K562 (cell line): Measurements from ENCODE around the gene AHNAK.

Experiments
- CTCF ChIP-seq, 3 experiments: IDR thresholded peaks in 2 of 3; conservative IDR thresholded peaks in 1 of 3; 2 replicates each; pipeline ENCODE4 v1.5.1; 2011 to 2012; ENCODE audit warnings: low read length in 3 of 3, mild to moderate bottlenecking in 3 of 3, control low read depth in 2 of 3, improper control_type of control experiment in 1 of 3, inconsistent platforms in 1 of 3, low read depth in 1 of 3, mixed read lengths in 1 of 3, moderate library complexity in 1 of 3; ENCODE audit not compliant: insufficient read depth in 2 of 3
- DPF2 ChIP-seq: fragments of 450-650 bp; IDR thresholded peaks from 2 replicates; pipeline ENCODE4 v1.6.1; 2016
- SMAD3 ChIP-seq: fragments of 450-650 bp; formaldehyde crosslinking; conservative IDR thresholded peaks from 2 replicates; pipeline ENCODE4 v1.4.0; 2020; ENCODE audit warnings: mild to moderate bottlenecking
- USF1 ChIP-seq: sonication (generic); formaldehyde crosslinking; IDR thresholded peaks from 2 replicates; pipeline ENCODE4 v1.9.0; 2022; ENCODE audit warnings: mild to moderate bottlenecking, missing genetic modification reagents
- ZNF133 ChIP-seq: fragments of 250-450 bp; sonication (Bioruptor Pico); IDR thresholded peaks from 2 replicates; pipeline ENCODE4 v1.4.0; 2020; ENCODE audit warnings: mild to moderate bottlenecking

GRCh38 chr11:62538470-62539237, 8.0 kb downstream of the AHNAK start:
- TF ChIP-seq ZNF133 (CRISPR knock-in tag), result no peak
- no peak for TF ChIP-seq CTCF (IDR thresholded peaks at IDR 0.05 in 2 of 3, conservative IDR thresholded peaks at IDR 0.05 in 1 of 3; ENCODE audit: insufficient read depth in 2 of 3, low read depth in 1 of 3, low read length in 3 of 3)
- TF ChIP-seq USF1, result no peak
- no peak for TF ChIP-seq SMAD3 (CRISPR knock-in tag)
- TF ChIP-seq DPF2, result no peak
